SK-N-MC (cell line): ENCODE results near the gene ADTRP.

ENCODE experiments used
- EZH2 ChIP-seq: fragments of 200-600 bp; sonication (generic); IDR thresholded peaks from one replicate; pipeline ENCODE4 v1.6.1; 2017; ENCODE audit warnings: antibody characterized with exemption
- FOXP2 ChIP-seq: optimal IDR thresholded peaks from 2 replicates; pipeline ENCODE3; 2011; ENCODE audit warnings: mild to moderate bottlenecking, moderate library complexity; ENCODE audit not compliant: insufficient read depth; ENCODE audit errors: extremely low read length, control extremely low read depth
- POLR2AphosphoS5 ChIP-seq: IDR thresholded peaks from 2 replicates; pipeline ENCODE4 v1.6.1; 2012; ENCODE audit warnings: mild to moderate bottlenecking, low read depth, low read length, borderline replicate concordance

DNA sequence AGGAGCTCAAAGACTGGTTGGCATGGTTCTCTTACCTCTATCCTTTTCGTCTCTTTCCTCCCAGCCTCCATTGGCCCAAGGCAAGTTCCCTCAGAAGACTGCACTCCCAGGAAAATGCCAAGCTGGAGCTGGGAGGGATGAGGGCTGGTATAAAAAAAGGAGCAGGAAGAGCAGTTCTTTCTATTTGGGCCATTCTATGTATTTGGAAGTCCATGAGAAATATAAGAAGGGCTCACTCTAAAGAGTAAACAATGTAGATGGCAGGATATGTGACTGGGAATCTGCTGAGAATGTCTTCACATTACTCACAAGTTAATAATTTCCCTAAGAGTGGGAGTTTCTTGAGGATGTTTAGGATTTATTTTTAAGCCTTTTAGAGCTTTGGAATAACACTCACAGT is 36.6 kb upstream of the ADTRP start:
- TF ChIP-seq POLR2AphosphoS5 (no peak), EZH2 (no peak), FOXP2 (no peak)
